Measurements from ENCODE around the gene RNF126. TPM values are rescaled to one million over a fixed set of nuclear protein-coding genes. Genes with fewer than 3 reads are reported as not detected.

Gene RNF126
- polyA plus RNA-seq, 1 experiment = 2.7 TPM

DNA sequence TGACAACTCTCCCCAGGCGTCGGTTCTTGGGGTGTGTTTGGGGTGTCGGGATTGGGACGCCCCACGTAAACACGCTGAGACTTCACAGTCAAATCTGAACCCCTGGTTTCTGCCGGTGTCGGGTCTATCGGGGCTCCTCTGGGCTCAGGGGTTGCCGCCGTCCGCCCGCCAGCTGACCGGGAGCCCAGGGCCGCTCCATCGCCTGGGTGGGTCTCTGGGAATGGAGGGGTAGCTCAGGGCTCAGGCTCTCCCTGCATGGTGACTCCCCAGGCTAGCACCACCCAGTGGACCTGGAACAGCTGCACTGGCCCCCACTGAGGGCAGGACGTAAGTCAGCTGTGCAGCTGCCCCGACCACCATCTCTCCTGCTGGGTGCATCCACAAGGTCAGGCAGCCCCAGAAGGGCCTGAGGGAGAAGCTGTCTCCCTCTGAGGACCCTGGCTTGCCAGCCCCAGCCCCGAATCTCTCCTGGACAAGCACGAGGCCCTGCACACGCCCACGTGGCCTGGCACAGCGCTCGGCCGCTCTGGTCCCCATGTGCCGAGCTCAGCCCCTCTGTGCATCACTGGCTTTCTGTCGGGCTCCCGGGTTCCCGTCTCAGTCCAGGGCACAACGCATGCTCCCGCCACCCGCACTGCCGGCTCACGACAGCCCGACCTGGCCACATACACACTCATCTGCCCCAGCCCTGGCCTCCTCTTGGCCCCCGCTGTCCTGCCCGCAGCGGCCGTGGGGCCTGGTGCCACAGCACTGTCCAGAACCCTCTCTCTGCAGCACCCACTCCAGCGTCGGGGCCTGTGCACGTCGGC lies 6.1 kb downstream of the RNF126 start:
- H3K27me3 ChIP-seq (ENCODE audit: control insufficient read depth, insufficient read depth, low read length) = no peaks in the 10 kb centered on the region
- no peak overlapping the region for H3K4me3 ChIP-seq (ENCODE audit: low read depth, low read length)
- peaks cover 15% of the 10 kb centered on the region for H3K36me3 ChIP-seq (ENCODE audit: control insufficient read depth, insufficient read depth, low read length)
- TF ChIP-seq CTCF (IDR thresholded peaks at IDR 0.05; ENCODE audit: insufficient read depth, low read depth, low read length) = no peak
- POLR2A ChIA-PET = no interaction called here
- no peak for DNase-seq (ENCODE audit: low read depth)
- CTCF ChIA-PET = interaction anchor here (0.6 to 1.3 kb wide), 6 partner anchors 68 to 607 kb away, joined by 3 to 4 read pairs (median 3); no protein-coding TSS in a partner anchor

DNA sequence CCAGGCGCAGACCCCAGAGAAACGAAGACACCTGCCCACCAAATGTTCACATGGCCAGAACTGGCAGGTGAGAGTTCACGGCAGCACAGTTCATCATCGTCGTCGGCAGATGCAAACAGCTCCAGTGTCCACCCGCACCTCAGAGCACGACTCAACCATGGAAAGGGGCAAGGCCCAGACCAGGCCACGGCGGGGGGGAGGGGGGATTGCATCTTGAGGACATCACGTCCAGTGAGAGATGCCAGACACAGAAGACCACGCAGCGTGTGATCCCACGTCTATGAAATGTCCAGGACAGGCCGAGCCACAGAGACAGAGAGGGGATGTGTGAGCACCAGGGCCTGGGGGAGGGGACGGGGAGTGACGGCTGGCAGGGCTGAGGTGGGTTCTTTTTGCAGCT lies 7.3 kb downstream of the RNF126 start:
- POLR2A ChIA-PET = no interaction called here
- TF ChIP-seq CTCF (IDR thresholded peaks at IDR 0.05; ENCODE audit: insufficient read depth, low read depth, low read length) = no peak
- Histone ChIP-seq H3K27me3 (ENCODE audit: control insufficient read depth, insufficient read depth, low read length) (no peaks in the 10 kb centered on the region), H3K36me3 (ENCODE audit: control insufficient read depth, insufficient read depth, low read length) (peaks cover 20% of the 10 kb centered on the region), H3K4me3 (ENCODE audit: low read depth, low read length) (no peak overlapping the region)
- no peak for DNase-seq (ENCODE audit: low read depth)
- CTCF ChIA-PET = interaction anchor here (0.8 to 1.3 kb wide), 3 partner anchors 67 to 144 kb away, joined by 3 to 4 read pairs (median 3); no protein-coding TSS in a partner anchor

- no peak for DNase-seq (ENCODE audit: low read depth)
- CTCF ChIA-PET = no interaction called here
- no peak for TF ChIP-seq CTCF (IDR thresholded peaks at IDR 0.05; ENCODE audit: insufficient read depth, low read depth, low read length)
Observed at GRCh38 chr19:653425-653824, 9.6 kb downstream of the RNF126 start.

DNA sequence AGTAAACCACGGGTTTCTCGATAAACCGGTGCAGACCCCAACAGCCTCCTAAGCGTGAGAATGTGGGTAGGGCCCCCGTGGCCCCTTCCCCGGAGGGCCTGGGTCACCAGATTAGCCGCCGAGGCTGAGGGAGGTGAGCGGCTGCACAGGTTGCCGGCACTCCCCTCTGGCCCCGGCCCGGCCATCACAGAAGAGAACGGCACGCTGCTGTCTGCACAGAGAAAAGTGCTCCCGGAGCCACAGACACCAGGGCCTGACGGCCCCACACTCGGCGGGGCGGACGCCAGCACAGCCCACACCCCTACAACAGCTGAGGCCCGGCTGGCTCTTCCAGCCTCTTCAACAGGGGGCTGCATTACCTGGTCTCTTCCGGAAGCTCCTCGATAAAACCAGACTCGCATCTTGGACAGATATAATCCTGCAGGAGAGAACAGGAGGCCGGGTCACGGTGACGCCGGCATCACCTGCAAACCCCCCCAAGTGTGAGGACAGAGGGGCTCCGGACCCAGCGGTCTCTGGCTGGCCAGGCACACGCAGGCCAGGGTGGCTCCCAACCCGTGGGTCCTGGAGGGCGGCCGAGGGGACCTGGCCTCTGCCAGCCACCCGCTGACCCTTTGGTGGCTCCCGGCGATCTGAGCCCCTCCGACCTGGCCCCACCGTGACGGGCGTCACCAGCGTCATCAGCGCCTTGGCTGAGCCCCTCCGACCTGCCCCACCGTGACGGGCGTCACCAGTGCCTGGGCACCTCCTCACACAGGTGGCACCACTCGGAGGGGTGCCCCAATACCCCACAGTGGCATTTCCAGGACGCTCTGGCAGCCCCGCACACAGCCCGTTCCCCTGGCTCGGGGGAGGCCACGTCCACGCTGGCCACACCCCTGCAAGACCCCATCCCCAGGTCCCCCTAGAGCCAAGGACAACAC lies 10.3 kb downstream of the RNF126 start:
- no peak for DNase-seq (ENCODE audit: low read depth)
- POLR2A ChIA-PET = no interaction called here
- Histone ChIP-seq H3K4me3 (ENCODE audit: low read depth, low read length) (no peak overlapping the region), H3K36me3 (ENCODE audit: control insufficient read depth, insufficient read depth, low read length) (peaks cover 29% of the 10 kb centered on the region), H3K27me3 (ENCODE audit: control insufficient read depth, insufficient read depth, low read length) (no peaks in the 10 kb centered on the region)
- CTCF ChIA-PET = interaction anchor here (1.1 kb wide), 1 partner anchor 18 kb away, joined by 3 read pairs; no protein-coding TSS in a partner anchor
- TF ChIP-seq CTCF (IDR thresholded peaks at IDR 0.05; ENCODE audit: insufficient read depth, low read depth, low read length) = no peak

More at GRCh38 chr19:653425-653824, 9.6 kb downstream of the RNF126 start:
- POLR2A ChIA-PET = no interaction called here
- H3K27me3 ChIP-seq (ENCODE audit: control insufficient read depth, insufficient read depth, low read length) = no peaks in the 10 kb centered on the region
- H3K4me3 ChIP-seq (ENCODE audit: low read depth, low read length) = no peak overlapping the region
- peaks cover 24% of the 10 kb centered on the region for H3K36me3 ChIP-seq (ENCODE audit: control insufficient read depth, insufficient read depth, low read length)

GRCh38 chr19:651991-652390 lies 11.0 kb downstream of the RNF126 start:
- no peak for TF ChIP-seq CTCF (IDR thresholded peaks at IDR 0.05; ENCODE audit: insufficient read depth, low read depth, low read length)
- Histone ChIP-seq H3K27me3 (ENCODE audit: control insufficient read depth, insufficient read depth, low read length) (no peaks in the 10 kb centered on the region), H3K36me3 (ENCODE audit: control insufficient read depth, insufficient read depth, low read length) (peaks cover 28% of the 10 kb centered on the region), H3K4me3 (ENCODE audit: low read depth, low read length) (no peak overlapping the region)
- POLR2A ChIA-PET = no interaction called here
- CTCF ChIA-PET = interaction anchor here (1.1 kb wide), 1 partner anchor 17 kb away, joined by 3 read pairs; no protein-coding TSS in a partner anchor
- no peak for DNase-seq (ENCODE audit: low read depth)

Data from BJ (cell line).